ENCODE results near the gene ICE2.

ICE2 gene

GRCh38 chr15:60494108-60494507 lies 15.2 kb upstream of the ICE2 start:
- DNase-seq = no peak

- no peak for DNase-seq
Observed at GRCh38 chr15:60493166-60493565, 14.2 kb upstream of the ICE2 start.

DNA sequence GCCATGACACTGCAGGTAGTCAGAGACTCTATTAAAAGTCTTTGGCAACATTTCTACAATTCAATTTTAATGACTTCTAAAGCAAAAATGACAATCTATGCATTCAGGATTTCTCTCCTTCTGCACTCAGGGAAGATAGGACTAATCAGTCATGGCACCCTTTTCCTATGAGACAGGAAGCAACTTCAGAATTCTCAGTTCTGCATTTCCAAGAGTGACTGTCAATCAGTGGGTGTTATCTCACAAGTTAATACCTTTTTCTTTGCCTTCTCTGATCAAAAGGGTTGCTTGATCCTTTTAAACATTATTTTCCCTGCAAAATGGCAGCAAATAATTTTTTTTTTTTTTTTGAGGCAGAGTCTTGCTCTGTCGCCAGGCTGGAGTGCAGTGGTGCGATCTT lies 7.8 kb upstream of the ICE2 start:
- no peak for DNase-seq

GRCh38 chr15:60485365-60486055 lies 6.6 kb upstream of the ICE2 start:
- no peak for DNase-seq

DNA sequence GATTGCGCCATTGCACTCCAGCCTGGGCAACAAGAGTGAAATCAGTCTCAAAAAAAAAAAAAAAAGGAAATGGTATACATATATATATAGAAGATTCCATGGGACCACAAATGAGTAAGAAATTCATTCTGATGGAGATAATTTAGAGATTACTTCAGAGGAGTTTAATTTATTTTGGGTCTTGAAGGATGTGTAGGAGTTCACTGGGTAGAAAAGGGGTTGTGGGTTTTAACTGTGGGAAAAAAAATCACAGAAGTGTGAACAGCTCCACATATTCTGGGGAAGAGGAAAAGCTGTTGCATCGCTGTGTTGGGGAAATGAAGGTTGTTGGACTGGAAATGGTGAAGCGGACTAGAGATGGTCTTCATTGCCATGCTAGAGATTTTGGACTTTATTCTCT lies 4.1 kb upstream of the ICE2 start:
- no peak for DNase-seq

DNA sequence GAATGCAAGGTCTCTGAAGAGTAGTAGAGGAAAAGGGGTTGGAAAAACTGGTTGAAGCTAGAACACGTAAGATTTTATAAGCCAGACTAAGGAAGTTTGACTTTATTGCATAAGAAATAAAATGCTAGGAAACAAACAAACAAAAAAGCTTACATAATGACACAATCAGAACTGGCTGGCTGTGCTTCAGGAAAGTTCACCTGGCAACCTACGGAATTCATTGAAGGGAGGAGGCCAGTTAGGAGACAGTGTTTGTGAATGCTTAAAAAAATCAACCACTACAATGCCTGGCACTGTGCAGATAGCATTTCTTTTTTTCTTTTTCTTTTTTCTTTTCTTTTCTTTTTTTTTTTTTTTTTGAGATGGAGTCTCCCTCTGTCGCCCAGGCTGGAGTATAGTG lies 1.9 kb upstream of the ICE2 start:
- no peak for DNase-seq

DNA sequence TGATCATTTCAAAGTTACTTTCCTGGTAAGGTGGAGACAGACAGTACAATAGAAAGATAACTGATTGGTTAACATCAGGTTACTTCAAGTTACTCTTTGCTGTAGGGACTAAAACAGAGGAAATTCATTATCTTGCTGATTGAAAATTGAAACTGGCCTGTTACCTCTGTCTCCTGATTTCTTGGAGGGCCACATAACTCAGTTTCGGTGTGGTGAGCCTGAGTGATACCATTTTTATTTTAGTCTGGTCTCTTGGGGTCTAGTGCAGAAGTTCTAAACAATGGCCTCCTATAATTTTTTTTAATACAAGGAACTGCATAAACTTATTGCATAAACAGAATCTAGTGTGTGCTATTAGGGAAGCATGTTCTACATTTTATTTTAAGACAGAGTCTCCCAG lies 1.2 kb upstream of the ICE2 start:
- DNase-seq = no peak

GRCh38 chr15:60479361-60480110 lies 594 bp upstream of the ICE2 start:
- peak; percentile 28 for DNase-seq

GRCh38 chr15:60477916-60478565 lies 901 bp downstream of the ICE2 start:
- DNase-seq = no peak

GRCh38 chr15:60477164-60477563 lies 1.8 kb downstream of the ICE2 start:
- DNase-seq = no peak

DNA sequence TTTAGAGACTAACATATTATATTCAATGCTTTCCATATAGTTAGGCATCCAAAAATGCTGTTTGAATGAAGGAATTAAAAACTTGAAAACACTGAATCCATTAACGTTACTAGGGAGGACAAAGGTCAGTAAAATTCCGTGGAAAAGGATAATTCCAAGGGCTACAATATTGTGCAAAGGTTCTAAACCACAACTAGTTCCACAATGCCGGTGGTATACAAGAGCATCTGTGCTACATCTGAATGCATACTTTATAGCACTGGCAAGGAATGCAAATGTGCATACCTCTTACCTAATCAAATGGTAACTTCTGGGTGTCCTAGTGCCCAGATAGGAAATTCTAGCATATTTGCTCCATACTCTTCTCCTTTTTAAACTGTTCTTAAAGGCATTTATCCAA lies 2.2 kb downstream of the ICE2 start:
- DNase-seq = no peak

DNA sequence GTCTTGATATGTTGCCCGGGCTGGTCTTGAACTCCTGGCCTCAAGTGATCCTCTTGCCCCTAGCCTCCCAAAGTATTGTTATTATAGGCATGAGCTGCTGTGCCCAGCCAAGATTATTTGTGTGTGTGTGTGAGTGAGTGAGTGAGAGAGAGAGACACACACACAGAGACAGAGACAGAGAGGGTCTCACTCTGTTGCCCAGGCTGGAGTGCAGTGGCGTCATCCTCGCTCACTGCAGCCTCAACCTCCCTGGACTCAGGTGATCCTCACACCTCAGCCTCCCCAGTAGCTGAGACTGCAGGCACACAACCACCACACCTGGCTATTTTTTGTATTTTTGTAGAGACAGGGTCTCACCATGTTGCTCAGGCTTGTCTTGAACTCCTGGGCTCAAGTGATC lies 5.8 kb downstream of the ICE2 start:
- no peak for DNase-seq

DNA sequence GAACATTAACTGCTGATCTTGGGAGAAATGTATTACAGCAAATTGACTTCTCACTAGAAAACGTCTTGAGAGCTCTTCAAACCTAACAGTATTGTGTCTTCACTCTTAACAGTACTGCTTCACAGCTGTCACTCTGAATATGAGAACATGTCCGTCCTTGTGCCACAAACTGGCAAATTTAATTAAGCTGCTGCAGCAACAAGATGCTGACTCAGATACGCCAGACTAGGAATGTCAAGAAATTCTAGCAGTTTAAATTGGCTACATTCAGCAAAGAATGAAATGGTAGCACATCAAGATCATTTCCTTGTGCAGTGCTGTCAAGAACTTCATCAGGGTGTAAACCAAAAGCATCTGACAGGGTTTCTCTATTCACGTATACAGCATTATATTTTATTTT lies 7.6 kb downstream of the ICE2 start:
- DNase-seq = no peak

- no peak for DNase-seq
Observed at GRCh38 chr15:60469893-60470641, 8.9 kb downstream of the ICE2 start.

- no peak for DNase-seq
Observed at GRCh38 chr15:60464836-60465630, 13.9 kb downstream of the ICE2 start.

DNA sequence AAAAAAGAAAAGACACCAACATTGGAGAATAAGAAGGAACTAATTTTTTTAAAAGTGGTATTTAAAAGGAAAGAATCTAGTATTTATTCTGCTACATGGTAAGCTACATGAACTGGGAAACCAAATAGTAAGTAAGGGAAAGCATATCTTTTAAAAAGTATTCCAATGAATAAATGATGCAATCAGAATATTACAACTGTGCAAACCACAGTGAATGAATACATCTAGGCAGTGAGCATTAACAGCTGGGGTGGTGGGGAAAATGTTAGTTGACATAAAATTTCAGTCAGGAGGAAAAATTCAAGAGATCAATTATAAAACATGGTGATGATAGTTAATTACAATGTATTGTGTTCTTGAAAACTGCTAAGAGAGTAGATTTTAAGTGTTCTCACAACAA lies 16.9 kb downstream of the ICE2 start:
- no peak for DNase-seq

DNA sequence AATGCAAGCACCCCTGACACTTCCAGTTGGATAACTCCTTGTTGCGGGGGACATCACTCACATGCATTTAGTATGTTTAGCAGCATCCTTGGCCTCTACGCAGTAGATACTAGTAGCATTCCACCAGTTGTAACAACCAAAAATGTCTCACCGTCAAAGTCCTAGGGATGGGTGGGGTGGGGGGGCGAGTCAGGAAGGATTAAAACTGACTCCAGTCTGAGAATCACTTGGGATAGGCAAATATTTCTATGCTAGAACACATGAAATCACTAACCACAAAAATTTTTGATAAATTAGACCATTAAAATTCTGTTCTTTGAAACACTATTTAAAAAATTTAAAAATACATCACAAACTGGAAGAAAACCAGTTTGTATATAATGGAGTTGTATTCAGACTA lies 18.0 kb downstream of the ICE2 start:
- DNase-seq = no peak

GRCh38 chr15:60458721-60459120 lies 20.2 kb downstream of the ICE2 start:
- DNase-seq = no peak

- DNase-seq = no peak
Observed at GRCh38 chr15:60457985-60458384, 21.0 kb downstream of the ICE2 start.

GRCh38 chr15:60454824-60455223 lies 24.1 kb downstream of the ICE2 start:
- no peak for DNase-seq

DNA sequence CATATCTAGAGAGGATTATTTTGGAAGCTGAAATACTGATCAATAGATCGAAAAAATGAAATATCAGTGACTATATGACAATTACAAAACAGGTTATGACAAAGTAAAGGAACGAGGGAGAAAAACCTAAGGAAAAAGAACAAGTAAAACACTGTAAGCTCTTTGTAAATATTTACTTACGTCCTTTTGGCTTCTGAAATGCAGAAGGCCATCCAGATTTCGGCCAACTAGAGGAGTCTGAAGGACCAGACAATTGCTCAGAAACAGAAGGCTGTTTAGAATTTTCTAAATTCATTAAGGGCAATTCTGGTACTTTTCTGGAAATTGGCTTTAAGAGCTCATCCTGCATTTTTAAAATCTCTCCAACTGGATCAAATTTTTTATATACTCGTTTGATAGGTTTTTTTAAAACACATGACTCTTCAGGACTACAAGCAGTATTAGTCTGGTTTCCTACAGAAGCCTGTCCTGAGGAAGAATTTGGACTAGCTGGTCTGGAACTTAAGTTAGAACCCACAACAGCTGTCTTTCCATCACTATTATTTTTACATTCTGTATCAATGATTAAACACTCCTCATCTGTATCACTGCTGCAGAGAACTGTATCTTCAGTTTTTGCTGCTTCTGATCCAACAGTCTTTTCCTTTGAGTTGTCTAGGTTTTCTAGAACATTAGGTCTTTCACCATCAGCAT lies 30.1 kb downstream of the ICE2 start:
- no peak for DNase-seq

DNA sequence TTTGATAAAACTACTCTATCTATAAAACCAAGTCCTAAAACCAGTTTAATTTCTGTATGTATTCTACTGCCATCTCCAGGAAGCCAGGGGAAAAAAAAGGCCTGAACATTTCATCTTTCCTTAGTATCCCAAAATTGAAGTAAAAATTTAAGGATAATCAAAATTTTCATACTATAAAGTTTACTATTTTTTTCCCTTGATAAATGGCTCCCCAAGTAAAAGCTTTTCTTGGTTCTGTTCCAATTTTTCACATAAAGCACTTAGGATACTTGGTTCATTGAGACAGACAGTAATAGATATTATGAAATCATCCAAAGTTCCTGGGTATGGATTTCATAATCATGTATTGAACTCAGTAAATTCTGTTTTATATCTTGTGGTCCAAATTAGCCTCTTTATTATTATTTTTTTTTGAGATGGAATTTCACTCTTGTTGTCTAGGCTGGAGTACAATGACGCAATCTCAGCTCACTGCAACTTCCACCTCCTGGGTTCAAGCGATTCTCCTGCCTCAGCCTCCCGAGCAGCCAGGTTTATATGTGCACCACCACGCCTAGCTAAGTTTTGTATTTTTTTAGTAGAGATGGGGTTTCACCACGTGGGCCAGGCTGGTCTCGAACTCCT lies 34.5 kb downstream of the ICE2 start:
- no peak for DNase-seq

Measured in NCI-H774 (cell line).